HG02981 (cell line): ENCODE data around the gene FNTB.

Experiments used
- ATAC-seq: cut with Tn5 transposase; IDR thresholded peaks from one replicate; pipeline ENCODE4 v1.9.1; 2021; ENCODE audit warnings: mild to moderate bottlenecking, moderate library complexity; ENCODE audit not compliant: unreplicated experiment

Gene FNTB

GRCh38 chr14:64973826-64974225, 12.9 kb upstream of the FNTB start:
- ATAC-seq = no peak

- no peak for ATAC-seq
Measured at GRCh38 chr14:64974563-64974962, 12.1 kb upstream of the FNTB start.

DNA sequence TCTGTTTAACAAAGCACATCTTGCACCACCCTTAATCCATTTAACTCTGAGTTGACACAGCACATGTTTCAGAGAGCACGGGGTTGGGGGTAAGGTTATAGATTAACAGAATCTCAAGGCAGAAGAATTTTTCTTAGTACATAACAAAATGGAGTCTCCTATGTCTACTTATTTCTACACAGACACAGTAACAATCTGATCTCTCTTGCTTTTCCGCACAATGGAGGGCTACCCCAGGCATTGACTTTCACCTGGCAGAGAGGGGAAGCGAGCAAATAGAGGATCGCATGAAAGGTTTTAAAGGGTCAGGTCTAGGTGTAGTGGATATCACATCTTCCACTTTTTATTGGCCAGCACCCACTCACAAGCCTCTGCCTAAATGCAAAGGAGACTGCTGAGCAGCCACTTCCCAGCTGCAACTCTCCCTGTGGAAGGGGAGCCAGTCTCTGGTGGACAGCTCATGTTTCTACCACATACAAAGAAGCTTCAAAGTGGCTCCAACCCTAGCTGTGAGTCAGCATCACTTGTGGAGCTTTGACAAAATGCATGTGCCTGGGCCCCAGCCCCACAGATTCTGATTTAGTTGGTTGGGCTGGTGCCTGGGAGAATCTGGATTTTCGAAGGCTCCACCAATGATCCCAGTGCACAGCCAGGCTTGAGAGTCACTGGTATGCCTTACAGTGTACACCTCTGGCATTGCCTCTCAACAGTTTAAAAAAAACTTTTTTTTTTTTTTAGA, 7.2 kb upstream of the FNTB start:
- no peak for ATAC-seq

GRCh38 chr14:64983439-64984310, 3.0 kb upstream of the FNTB start:
- ATAC-seq = no peak

GRCh38 chr14:64987438-64987767, 708 bp downstream of the FNTB start:
- no peak for ATAC-seq

DNA sequence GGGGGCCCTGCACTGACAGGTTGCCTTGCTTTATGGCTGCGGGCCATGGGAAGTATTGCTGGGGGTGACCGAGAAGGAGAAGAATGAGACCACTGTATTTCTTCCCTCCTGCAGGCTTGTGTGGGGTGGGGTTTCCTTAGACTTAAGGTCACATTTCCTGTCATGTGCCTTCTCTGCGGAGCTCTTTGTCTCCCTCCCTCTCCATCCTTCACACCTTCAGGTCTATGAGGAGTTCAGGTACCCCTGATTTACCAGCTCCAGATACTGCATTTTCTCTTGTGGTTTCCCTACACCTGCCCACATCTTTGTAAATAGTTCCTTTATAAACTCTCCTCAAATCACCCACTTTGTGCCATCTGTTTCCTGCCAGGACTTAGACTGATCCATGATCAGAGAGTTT, 3.6 kb downstream of the FNTB start:
- no peak for ATAC-seq

- ATAC-seq = no peak
Measured at GRCh38 chr14:64990939-64991338, 4.2 kb downstream of the FNTB start.

- ATAC-seq = no peak
Measured at GRCh38 chr14:64992328-64992885, 5.7 kb downstream of the FNTB start.

DNA sequence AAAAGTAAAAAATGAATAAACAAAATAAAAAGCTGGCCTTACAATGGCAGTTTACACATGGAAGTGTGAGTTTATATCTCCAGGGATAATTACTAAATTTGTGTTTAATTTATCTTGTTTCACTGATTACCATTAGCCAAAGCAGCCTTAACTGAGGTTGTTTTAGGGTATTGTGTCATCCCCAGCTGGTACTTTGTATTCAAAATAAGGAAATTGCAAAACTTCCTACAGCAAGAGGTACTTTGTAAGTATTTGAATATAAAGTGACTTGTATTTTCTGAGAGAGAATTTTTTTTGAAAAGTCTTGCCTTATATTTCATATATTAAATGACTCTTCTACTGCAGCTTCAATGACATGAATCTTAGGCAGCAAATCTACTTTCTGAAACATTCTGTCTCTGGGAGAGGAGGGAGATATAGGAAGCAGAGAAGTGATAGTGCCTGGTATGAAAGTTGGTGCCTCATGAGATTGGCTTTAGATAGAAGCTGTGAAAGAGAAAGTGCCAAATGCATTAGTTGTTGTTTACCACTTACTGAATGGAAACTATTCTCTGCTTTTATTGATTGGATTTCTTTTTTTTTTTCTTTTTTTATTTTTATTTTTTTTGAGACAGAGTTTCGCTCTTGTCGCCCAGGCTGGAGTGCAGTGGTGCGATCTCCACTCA, 6.7 kb downstream of the FNTB start:
- no peak for ATAC-seq

DNA sequence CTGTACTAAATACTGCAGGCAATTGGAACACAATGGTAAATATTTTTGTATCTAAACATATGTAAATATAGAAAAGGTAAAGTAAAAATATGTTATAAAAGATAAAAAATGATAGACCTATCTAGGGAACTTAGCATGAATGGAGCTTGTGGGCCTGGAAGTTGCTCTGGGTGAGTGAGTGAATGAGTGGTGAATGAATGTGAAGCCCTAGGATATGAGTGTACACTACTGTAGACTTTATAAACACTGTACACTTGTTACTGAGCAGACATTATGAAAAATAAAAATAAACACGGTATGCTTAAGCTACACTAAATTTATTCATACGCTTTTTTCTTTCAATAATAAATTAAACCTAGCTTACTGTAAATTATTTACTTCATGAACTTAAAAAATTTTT, 7.8 kb downstream of the FNTB start:
- no peak for ATAC-seq

DNA sequence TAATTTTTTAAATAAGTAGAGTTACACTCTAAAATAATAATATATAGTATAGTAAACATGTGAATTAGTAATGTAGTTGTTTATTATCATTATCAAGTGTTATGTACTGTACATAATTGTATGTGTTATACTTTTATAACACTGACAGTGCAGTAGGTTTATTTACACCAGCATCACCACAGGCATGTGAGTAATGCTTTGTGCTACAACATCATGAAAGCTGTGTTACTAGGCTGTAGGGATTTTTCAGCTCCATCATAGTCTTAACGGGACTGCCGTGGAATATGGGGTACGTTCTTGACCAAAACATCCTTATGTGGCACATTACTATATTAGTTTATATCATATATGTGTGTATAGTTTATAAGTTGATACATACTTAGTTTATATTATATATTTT, 8.6 kb downstream of the FNTB start:
- no peak for ATAC-seq

DNA sequence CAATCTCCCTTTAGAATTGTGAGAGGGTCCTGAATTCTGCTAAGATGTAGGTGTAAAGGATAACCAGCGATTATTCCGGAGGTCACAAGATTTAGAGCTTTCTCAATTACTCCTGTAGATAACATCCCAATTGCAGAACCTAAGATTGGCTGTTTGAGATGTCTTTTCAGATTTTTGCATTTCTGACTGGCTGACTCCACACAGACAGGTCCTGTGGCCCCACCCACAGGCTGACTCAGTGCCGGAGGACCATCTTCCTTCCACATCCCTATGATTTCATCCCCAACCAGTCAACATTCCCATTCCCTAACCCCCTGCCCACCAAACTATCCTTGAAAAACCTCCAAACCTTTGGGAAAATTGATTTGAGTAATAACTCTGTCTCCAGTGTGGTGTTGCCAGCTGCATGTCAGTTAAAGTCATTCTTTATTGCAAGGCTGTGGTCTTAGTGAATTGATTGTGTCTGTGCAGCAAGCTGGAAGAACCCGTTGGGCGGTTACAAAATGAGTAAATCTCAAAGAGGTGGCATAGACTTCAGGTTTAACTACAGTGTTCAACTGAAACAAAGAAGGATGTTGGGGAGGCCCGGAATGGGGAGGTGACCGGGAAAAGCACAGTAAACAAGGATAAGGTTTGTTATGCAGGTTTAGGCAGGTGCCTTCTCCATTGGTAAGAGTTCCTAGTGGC, 10.6 kb downstream of the FNTB start:
- no peak for ATAC-seq

DNA sequence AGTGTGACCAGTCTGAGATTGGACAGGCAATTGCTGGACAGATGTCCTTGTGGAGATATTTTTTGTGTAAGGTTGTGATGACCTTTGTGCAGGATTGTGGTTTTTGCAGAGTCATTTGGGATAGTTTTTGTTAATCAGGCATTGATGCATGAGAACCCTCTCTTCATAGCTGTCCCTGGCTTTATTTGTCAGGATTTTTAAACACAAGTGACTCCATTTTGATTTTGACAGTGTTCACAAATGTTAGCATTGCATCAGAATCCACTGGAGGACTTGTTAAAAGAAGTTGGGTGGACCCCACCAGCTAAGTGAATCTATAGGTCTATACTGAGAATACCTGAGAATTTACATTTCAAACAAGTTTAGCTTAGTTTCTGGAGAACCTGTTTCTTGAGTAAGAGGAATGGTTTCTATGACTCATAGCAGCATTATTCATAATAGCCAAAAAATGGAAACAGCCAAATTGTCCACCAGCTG, 11.8 kb downstream of the FNTB start:
- ATAC-seq = no peak

- ATAC-seq = no peak
Measured at GRCh38 chr14:65000898-65001591, 14.3 kb downstream of the FNTB start.

- ATAC-seq = no peak
Measured at GRCh38 chr14:65001723-65002122, 15.0 kb downstream of the FNTB start.

DNA sequence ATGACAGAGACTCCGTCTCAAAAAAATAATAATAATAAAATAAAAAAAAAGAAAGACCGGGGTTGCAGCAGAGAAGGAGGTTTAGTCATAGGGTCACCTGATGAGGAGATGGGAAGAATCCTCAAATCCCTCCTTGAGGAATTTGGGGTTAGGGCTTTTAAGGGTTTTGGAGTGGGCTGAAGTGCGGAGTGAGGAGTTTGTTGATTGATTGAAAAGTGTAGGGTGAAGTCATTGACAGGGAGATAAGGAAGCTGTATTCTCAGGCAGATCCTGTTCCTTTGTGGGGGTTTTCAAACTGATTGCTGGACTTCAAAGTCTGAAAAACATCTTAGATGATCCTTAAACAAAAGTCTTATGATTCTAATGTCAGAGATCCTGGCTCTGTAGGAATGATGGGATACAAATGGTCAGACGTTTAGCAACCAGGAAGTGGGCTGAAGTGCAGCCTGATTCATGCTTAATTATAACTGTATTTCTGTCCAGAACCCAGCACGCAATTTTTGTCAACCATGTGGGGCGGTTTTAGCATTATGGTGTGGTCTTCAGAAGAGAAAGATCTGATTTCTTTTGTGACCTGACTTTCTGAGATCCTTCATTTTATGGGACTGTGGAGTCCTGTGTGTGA, 16.0 kb downstream of the FNTB start:
- no peak for ATAC-seq

- no peak for ATAC-seq
Measured at GRCh38 chr14:65003394-65003793, 16.7 kb downstream of the FNTB start.

DNA sequence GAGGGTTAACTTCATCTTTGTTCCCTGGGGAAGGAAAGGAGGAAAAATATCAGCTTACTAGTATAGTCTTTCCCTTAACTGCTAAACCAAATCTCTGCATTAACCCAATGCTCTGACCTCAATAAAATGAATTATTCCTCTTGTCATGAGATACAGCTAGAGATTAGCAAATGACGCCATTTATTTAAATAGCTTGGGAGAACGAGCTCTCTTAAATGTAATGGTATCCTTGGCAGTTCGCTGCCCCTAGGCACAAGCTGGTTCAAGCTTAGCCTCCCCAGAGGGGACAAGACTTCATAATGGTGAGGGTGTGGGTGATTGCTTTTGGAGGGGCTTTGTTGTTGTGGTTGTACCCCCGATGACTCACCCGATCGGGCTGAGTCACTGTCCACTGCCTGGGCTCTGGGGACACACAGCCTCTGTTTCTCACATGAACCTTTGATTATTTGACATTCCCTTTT, 19.6 kb downstream of the FNTB start:
- ATAC-seq = no peak

DNA sequence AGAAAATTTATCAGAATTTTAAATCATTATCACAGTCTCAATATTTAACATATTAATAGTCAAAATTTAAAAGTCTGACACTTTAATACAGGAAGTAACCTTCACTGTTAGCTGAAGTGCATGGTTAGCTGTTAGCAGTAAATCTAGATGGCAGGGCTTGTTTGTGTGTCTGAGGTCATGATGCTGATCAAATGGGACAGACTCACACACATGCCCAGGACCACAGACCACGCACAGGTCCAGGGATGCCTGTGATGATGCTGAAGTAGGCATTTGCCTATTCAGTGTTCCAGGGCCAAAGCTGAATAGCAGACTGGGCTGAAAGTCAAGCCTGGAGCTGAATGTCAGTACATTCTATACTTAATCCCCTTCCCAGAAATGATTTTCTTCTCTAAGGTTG, 20.5 kb downstream of the FNTB start:
- ATAC-seq = no peak
